ENCODE data around the gene SHLD3. TPM values are rescaled to one million over a fixed set of nuclear protein-coding genes. Genes with fewer than 3 reads are reported as not detected.

The SHLD3 gene
- total and polyA plus RNA-seq, 9 of the 15 experiments (the other 6 are each of a cell fraction or from before 2014, with no cell fraction given): 3.0 to 14.5 (median 8.6) TPM

DNA sequence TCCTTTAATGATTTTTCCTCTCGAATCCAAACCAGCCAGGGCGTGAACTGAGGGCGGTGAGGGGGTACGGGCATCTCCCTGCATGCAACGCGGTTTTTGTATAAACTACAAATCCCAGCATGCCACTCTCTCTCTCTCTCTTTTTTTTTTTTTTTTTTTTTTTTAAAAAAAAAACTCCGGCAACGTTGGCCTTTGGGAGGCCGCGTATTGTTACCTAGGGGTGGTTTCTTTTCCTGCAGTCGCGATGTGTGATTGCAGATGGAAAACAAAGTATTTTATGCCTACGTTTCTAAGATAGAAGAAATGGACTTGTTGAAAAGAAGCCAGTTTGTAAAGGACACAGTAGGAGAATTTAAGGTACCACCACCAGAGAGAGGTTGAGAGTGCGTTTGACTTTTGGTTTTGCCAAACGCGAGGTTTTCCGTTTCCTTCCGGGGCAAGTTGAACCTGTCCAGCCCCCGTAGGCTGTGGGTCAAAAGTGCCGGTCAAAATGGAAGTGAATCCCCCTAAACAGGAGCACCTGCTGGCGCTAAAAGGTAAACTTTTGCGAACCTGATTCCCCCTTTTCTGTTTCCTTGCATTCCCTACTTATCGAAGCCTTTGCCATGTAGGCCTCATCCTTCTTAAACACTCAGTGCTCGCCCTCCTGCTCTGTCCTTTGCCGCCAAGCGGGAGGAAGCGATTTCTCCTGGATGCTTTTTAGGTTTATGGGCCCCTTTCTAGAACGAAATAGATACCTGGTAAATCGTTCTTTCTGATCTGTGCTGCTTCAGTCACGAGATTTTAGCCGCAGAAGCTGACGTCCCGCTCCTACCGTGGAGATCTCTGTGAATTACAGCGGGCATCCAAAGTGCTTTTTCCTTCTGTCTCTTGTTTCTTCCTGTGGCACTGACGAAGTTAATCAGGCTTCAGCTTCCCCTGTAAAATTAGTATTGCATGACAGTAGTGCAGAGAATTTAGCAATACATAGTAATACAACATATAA lies at the start of gene SHLD3, which contains the start of gene TRAPPC13 (continued):
- TF ChIP-seq SRF (CRISPR knock-in tag; IDR thresholded peaks at IDR 0.05) (no peak; a peak in 1 of 4 replicates), ZNF695 (CRISPR knock-in tag; IDR thresholded peaks at IDR 0.05) (no peak), LARP7 (IDR thresholded peaks at IDR 0.05) (no peak), MEIS2 (IDR thresholded peaks at IDR 0.05; ENCODE audit: partially characterized antibody) (no peak), KLF13 (tag; IDR thresholded peaks at IDR 0.05; ENCODE audit: borderline replicate concordance, low read depth) (no peak; the same call in 1 of the 2 replicates), ZSCAN29 (IDR thresholded peaks at IDR 0.05) (no peak), USF2 (CRISPR knock-in tag; IDR thresholded peaks at IDR 0.05) (no peak), GTF3C2 (IDR thresholded peaks at IDR 0.05; ENCODE audit: borderline replicate concordance, extremely low read depth, insufficient read length) (no peak), ZNF507 (tag; conservative IDR thresholded peaks at IDR 0.05) (no peak), ZNF311 (CRISPR knock-in tag; IDR thresholded peaks at IDR 0.05) (no peak), CAMTA2 (CRISPR knock-in tag; conservative IDR thresholded peaks at IDR 0.05) (no peak), LCOR (CRISPR knock-in tag; IDR thresholded peaks at IDR 0.05) (no peak; the same call in 1 of the 2 replicates), ARID1B (IDR thresholded peaks at IDR 0.05) (no peak), CBFB (CRISPR knock-in tag; IDR thresholded peaks at IDR 0.05) (no peak), ZNF778 (CRISPR knock-in tag; IDR thresholded peaks at IDR 0.05) (no peak), TRIM24 (IDR thresholded peaks at IDR 0.05) (no peak), ILF3 (IDR thresholded peaks at IDR 0.05; ENCODE audit: borderline replicate concordance) (no peak), NR0B1 (IDR thresholded peaks at IDR 0.05; ENCODE audit: partially characterized antibody) (no peak), NFE2L1 (tag; IDR thresholded peaks at IDR 0.05; ENCODE audit: borderline replicate concordance, low read depth) (no peak), HNRNPL (IDR thresholded peaks at IDR 0.05; ENCODE audit: low read depth, low read length) (no peak), TCF3 (CRISPR knock-in tag; IDR thresholded peaks at IDR 0.05) (no peak)
- TF ChIP-seq, protein P1, sequence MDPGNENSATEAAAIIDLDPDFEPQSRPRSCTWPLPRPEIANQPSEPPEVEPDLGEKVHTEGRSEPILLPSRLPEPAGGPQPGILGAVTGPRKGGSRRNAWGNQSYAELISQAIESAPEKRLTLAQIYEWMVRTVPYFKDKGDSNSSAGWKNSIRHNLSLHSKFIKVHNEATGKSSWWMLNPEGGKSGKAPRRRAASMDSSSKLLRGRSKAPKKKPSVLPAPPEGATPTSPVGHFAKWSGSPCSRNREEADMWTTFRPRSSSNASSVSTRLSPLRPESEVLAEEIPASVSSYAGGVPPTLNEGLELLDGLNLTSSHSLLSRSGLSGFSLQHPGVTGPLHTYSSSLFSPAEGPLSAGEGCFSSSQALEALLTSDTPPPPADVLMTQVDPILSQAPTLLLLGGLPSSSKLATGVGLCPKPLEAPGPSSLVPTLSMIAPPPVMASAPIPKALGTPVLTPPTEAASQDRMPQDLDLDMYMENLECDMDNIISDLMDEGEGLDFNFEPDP (CRISPR knock-in tag; IDR thresholded peaks at IDR 0.05): no peak

All from K562 (cell line).